Activated CD4-positive, alpha-beta T cell treated with anti-CD3 and anti-CD28 coated beads, Interleukin-2, amount 50 U/mL, for 4 hours (primary cell): ENCODE data around the gene TBKBP1.
A peak's percentile ranks its signal among the peaks of the same experiment; 100 is the strongest.
"Not testable (repeated sequence)": the region's sequence is repeated elsewhere in the genome, so short reads cannot be mapped to it uniquely, and the experiment has no call there.

Experiments used
- DNase-seq, 2 experiments: peaks; one replicate each; pipeline ENCODE4 v3.0.0-alpha.2; 2020

TBKBP1 gene

GRCh38 chr17:47678196-47678595, 15.8 kb upstream of the TBKBP1 start:
- no peak for DNase-seq

- no peak for DNase-seq
These were observed 11.8 kb upstream of the TBKBP1 start for GRCh38 chr17:47682138-47682537.

DNA sequence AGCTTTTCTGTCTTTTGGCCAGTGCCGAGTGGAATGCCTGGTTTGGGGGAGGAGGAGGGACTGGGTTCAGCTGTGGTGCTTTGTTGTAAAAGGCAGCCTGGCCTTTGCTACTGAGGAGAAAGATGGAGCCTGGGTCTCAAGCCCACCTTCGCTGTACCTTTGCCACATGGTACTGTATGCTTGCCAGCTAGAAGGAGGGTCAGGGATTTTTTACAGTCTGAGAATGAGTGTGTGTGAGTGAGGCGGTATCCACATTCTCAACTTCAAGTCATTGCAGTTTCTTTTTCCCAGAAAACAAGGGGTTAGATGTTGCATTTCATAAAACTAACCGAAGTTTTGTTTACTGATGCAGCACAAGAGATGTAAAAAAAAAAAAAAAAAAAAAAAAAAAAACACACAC, 11.2 kb upstream of the TBKBP1 start:
- DNase-seq: not testable (repeated sequence)

DNA sequence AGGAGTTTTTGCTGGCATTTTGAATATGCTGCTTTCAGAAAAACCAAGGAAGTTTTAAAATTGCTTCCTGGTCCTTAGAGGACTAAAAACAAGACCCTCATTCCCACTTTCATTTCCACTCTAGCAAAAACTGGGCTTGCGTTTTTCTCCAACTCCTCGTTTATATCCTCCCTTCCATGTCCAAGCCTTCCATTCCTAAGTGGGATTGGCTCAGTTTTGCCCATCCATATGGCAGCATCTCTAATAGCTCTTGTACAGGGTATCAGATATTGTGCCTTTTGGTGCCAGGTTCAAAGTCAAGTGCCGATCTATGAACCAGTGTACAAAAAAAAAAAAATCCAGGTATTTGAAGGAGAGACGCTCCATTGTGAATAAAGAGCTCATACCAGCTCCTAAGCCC, 9.9 kb upstream of the TBKBP1 start:
- DNase-seq: no peak

DNA sequence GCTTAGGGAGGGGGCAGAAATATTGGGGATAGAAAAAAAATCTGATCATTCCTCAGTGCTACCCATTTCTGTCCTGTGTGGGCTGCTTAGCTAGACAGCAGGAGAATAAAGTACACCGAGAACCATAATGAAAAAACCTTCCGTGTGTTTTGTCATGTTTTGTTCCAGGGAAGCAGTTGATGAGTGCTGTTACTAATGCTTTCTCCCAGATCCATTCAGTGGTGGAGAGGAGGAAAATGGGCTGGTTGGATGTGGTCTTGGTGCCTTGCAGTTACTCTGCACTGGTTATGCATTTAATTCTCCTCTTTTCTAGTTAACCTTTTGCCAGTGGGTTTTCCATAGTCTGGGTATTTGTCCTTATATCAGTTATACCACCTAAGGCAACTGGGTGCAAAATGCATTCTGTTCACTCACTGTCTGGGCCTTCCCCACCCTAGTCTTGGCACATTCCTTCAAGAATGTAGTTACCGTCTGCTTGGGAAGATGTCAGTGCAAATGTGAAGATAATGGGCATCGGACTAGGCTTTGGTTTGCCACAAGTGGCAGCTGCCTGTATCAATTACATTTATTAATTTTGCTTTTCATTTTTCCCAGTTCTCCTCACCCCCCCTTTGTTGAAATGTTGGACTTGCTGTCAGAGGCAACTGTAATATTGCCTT, 9.3 kb upstream of the TBKBP1 start:
- DNase-seq: no peak

- no peak for DNase-seq
These were observed 8.2 kb upstream of the TBKBP1 start for GRCh38 chr17:47685556-47686275.

DNA sequence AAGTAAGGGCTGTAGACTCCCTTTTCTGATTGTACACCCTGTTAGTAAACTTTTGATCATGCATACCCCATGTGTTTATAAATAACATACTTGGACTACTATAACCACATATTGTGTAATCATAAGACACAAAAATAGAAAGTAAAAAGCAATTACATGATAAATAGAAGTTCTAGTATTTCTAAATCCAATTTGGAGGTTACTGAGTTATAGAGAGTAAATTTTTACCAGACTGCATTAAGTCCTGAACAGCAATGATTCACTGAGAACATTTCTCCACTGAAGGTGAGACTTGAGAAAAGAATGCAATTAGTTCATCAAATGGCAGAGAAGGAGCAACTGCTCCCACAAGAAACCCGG, 7.7 kb upstream of the TBKBP1 start:
- no peak for DNase-seq

DNA sequence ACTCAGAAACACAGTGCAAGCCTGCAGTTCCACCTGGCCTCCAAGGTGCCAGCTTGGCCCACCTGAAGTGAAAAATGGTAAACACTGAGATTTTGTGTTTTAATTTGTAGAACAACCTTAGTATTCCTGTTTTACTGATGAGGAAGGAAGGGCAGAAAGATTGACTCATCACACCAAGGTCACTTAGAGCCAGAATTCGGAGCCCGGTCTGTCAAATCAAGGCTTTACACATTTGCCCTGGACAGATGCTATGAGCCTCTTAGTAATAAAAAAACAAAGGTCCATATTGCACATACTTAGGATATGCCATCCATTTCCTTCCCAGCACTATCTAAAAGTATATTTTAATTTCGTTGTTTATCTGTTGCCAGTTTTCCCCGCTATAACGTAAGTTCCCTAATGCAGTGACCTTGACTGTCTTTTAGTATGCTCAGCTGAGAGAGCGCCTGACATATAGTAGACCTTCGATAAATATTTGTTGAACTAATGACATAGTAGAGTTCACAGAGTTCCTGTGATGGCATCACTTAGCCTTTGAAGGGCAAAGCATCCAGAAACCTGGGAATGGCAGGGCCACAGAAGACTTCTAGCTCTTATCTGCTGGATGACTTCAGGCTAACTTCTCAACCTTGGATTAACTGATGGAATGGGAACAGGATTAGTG, 7.2 kb upstream of the TBKBP1 start:
- DNase-seq: no peak

- DNase-seq: no peak
These were observed 6.7 kb upstream of the TBKBP1 start for GRCh38 chr17:47687328-47687690.

GRCh38 chr17:47687748-47688147, 6.2 kb upstream of the TBKBP1 start:
- DNase-seq: no peak

DNA sequence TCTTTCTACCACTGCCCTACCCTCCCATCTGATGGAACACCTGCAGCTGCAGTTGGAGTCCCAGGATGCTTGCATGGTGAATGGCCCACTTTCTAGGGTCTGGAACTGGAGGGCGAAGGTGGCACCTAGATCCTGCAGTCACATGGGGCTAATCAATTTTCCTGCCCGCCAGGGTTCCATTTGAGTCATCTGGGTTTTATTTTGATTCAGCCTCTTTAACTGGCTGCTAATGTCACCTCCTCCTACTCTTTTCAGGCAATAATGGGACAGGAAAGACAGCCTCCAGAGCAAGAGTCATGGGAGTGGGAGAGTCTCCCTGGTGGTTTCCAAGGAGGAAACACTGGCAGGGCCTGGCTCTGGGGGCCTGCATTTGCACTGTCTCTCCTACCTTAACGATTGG, 3.8 kb upstream of the TBKBP1 start:
- no peak for DNase-seq

GRCh38 chr17:47692137-47692894, 1.6 kb upstream of the TBKBP1 start:
- DNase-seq: no peak

GRCh38 chr17:47692895-47693730, 848 bp upstream of the TBKBP1 start:
- no peak for DNase-seq

- peak; percentile 60 to 67 for DNase-seq
These were observed 844 bp downstream of the TBKBP1 start for GRCh38 chr17:47694581-47695428.

- no peak for DNase-seq
These were observed 1.7 kb downstream of the TBKBP1 start for GRCh38 chr17:47695429-47696376.

- DNase-seq: no peak
These were observed 3.0 kb downstream of the TBKBP1 start for GRCh38 chr17:47696717-47697642.

- no peak for DNase-seq
These were observed 4.1 kb downstream of the TBKBP1 start for GRCh38 chr17:47697906-47698711.
